Kidney (tissue), 14 donors: ENCODE data around the gene PLOD1. TPM values are rescaled to one million over a fixed set of nuclear protein-coding genes. Genes with fewer than 3 reads are reported as not detected.

Experiments
- DNase-seq, 5 donors: peaks; one replicate each; pipeline ENCODE4 v3.0.0-alpha.2; 2013 to 2020
- FAIRE-seq: peaks from 2 replicates; lab custom pipeline; 2012; peaks lifted over from hg19 to GRCh38; lab: Jason Lieb, UNC
- H3K27ac ChIP-seq, 2 donors: one replicate each; pipeline ENCODE4 v1.7.0; 2013; ENCODE audit warnings: low read depth in 2 of 2, low read length in 2 of 2, inconsistent platforms in 1 of 2
- H3K27me3 ChIP-seq: one replicate; pipeline ENCODE4 v1.7.1; 2013; ENCODE audit warnings: low read length, inconsistent platforms; ENCODE audit not compliant: control insufficient read depth, insufficient read depth
- H3K36me3 ChIP-seq, 3 donors: one replicate each; pipeline versions ENCODE4 v1.7.0 to v1.7.1; 2013; ENCODE audit warnings: low read length in 3 of 3, control low read depth in 1 of 3, inconsistent platforms in 1 of 3; ENCODE audit not compliant: insufficient read depth in 3 of 3, control insufficient read depth in 2 of 3
- H3K4me1 ChIP-seq, 3 donors: one replicate each; pipeline versions ENCODE4 v1.7.0 to v1.7.1; 2013; ENCODE audit warnings: low read length in 3 of 3, inconsistent platforms in 1 of 3, low read depth in 1 of 3; ENCODE audit not compliant: control insufficient read depth in 2 of 3, insufficient read depth in 2 of 3
- H3K4me3 ChIP-seq, 3 donors: one replicate each; pipeline versions ENCODE4 v1.7.0 to v1.8.1; 2013; ENCODE audit warnings: low read length in 3 of 3, control low read depth in 1 of 3, inconsistent platforms in 1 of 3
- H3K9ac ChIP-seq, 3 donors: one replicate each; pipeline versions ENCODE4 v1.7.0 to v1.7.1; 2013; ENCODE audit warnings: low read length in 3 of 3, control low read depth in 1 of 3, inconsistent platforms in 1 of 3
- H3K9me3 ChIP-seq, 3 donors: one replicate each; pipeline versions ENCODE4 v1.7.0 to v1.7.1; 2013; ENCODE audit warnings: low read length in 3 of 3, control low read depth in 1 of 3, inconsistent platforms in 1 of 3; ENCODE audit not compliant: control insufficient read depth in 2 of 3, insufficient read depth in 1 of 3
- intact Hi-C: fragments of 100-400 bp; cut with DNase I; formaldehyde crosslinking; loops from one replicate; pipeline ENCODE4 v1.11.1; 2022
- polyA plus RNA-seq: library from polyadenylated mRNA; stranded (reverse); fragments of 350-450 nt; fragmentation: Illumina TruSeq; extraction: RNeasy Lipid Tissue Mini Kit (QIAGEN cat#74804); gene quantifications from one replicate; pipeline ENCODE4 v1.2.3, GENCODE V29; 2014; ENCODE audit warnings: low read depth, low replicate concordance; ENCODE audit not compliant: insufficient read depth
- total RNA-seq: library from RNA; stranded (reverse); fragmentation: NEBNext Ultra II Directional; extraction: Animal tissue kit (Norgen Biotek cat#: 25700); gene quantifications from one replicate; pipeline ENCODE4 v1.2.1, GENCODE V29; 2021
- TF ChIP-seq, protein P1 (sequence below): IDR thresholded peaks from 3 replicates; pipeline ENCODE4 v1.5.1; 2012; ENCODE audit warnings: mild to moderate bottlenecking, moderate library complexity, borderline replicate concordance; ENCODE audit not compliant: insufficient read depth; ENCODE audit errors: extremely low read depth
- donor health status: control.
- donor health status: control.
- donor health status: control.
- donor health status: control.
- donor health status: control.
- donor health status: DM: yes; HTN: yes; CAD: no.
- donor health status: Normal renal cell carcinoma (clear cell type).

PLOD1 gene
- total and polyA plus RNA-seq, 2 donors from 2014 or later: 58.8 to 103 TPM

DNA sequence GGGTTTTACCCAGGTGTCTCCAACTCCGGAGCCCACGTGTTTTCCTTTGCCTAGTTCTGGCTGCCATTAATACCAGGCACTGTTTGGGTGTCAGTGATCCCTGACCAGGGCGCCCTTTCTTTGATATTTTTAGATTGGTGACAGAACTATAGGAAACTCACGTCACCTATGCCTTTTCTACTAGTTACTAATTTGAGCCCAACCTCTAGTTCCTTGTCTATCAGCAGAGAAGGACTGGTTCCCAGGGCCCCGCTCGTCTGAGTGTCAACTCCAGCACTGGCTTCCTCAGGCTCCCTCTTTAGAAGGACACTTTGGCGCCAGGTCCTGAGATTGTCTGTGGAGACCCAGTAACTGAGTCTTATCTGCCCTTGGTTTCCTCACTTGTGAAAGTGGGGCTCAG lies 55.2 kb downstream of the PLOD1 start:
- DNase-seq (no peak), FAIRE-seq (no peak)
- no peaks in the 10 kb centered on the region for H3K9me3 ChIP-seq
- no peak overlapping the region for H3K4me3 ChIP-seq
- intact Hi-C loops: no loop called here
- H3K36me3 ChIP-seq: peaks cover 0 to 29% (median 24%) of the 10 kb centered on the region in 3 donors
- no peaks in the 10 kb centered on the region for H3K27me3 ChIP-seq
- peak overlapping the region in 1 of 3 donors; percentile 9 for H3K9ac ChIP-seq
- TF ChIP-seq, protein P1, sequence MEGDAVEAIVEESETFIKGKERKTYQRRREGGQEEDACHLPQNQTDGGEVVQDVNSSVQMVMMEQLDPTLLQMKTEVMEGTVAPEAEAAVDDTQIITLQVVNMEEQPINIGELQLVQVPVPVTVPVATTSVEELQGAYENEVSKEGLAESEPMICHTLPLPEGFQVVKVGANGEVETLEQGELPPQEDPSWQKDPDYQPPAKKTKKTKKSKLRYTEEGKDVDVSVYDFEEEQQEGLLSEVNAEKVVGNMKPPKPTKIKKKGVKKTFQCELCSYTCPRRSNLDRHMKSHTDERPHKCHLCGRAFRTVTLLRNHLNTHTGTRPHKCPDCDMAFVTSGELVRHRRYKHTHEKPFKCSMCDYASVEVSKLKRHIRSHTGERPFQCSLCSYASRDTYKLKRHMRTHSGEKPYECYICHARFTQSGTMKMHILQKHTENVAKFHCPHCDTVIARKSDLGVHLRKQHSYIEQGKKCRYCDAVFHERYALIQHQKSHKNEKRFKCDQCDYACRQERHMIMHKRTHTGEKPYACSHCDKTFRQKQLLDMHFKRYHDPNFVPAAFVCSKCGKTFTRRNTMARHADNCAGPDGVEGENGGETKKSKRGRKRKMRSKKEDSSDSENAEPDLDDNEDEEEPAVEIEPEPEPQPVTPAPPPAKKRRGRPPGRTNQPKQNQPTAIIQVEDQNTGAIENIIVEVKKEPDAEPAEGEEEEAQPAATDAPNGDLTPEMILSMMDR: no peak
- H3K27ac ChIP-seq: no peak overlapping the region
- no peaks in the 10 kb centered on the region for H3K4me1 ChIP-seq

DNA sequence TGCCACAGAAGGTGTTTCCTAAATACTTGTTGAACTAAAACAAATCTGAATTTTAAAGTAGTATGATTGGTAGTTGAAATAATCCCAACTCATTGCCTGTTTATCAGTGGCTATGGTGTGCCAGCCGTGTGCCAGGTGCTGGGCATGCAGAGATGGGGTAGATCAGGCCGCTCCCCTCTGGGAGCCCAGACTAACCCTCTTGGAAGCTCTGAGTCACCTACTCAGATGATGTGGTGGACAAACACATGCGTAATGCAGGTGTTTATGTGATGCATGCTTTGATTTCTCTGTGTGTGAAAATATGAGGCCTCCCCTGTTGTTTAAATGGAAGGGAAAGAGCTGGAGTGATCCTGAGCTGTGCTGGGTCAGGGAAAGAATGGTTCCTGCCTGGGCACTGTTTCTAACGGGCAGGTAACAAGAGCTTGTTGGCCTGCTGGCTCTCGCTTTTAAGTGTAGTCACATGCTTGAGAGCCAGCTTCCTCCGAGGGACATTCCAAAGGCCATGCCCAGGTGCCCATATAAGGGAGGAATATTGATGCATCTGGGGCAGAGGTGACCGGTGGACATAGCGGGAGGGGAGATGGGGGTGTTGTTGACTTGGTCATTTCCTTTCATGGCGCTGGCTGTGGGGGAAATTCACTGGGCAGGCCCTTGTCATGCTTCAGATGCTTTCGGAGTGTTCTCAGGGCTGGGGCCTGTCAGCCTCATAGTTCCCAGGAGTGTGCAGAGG lies 56.0 kb downstream of the PLOD1 start:
- Histone ChIP-seq H3K4me3 (no peak overlapping the region), H3K27me3 (no peaks in the 10 kb centered on the region), H3K27ac (peak overlapping the region in 1 of 2 donors; percentile 51), H3K9me3 (no peaks in the 10 kb centered on the region), H3K4me1 (no peaks in the 10 kb centered on the region), H3K36me3 (peaks cover 0 to 30% (median 25%) of the 10 kb centered on the region in 3 donors), H3K9ac (peak overlapping the region in 1 of 3 donors; percentile 9)
- intact Hi-C loops: no loop called here
- TF ChIP-seq, protein P1: no peak
- DNase-seq: no peak
- no peak for FAIRE-seq

DNA sequence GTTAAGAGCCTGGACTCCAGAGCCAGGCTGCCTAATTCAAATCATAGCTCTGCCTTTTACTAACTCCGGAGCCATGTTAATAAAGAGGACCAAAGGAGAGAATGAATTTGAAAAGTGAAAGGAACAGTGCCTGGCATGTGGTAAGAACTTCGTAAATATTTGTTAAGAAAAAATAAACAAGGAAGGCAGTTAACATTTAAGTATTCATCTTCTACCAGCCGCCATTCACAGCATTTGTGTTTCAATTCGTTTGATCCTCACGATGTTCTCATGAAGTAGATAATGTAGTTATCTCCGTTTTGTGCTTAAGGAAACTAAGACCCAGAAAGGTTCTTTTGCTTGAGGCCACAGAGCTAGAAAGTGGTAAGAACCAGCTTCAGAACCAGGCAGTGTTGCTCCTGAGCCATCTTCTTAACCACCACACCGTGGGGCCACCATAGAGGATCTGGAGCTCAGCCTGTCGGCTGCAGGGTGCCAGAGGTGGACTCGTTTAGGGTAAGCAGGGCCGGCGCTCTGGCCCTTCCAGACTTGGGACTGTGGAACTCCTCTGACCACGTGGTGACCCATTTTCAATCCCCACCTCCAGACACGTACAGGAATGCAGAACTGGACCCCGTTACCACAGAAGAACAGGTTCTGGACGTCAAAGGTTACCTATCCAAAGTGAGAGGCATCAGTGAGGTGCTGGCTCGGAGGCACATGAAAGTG lies 57.6 kb downstream of the PLOD1 start:
- Histone ChIP-seq H3K9ac (no peak overlapping the region), H3K27ac (no peak overlapping the region), H3K36me3 (peaks cover 0 to 41% (median 37%) of the 10 kb centered on the region in 3 donors), H3K27me3 (no peaks in the 10 kb centered on the region), H3K4me3 (no peak overlapping the region), H3K9me3 (no peaks in the 10 kb centered on the region), H3K4me1 (no peaks in the 10 kb centered on the region)
- DNase-seq (no peak), FAIRE-seq (no peak)
- intact Hi-C loops: no loop called here
- TF ChIP-seq, protein P1: no peak
